GM10266 (cell line): ENCODE measurements around the gene LHFPL6.
A peak's percentile ranks its signal among the peaks of the same experiment; 100 is the strongest.

Source experiments
- DNase-seq: peaks from one replicate; pipeline ENCODE4 v3.0.0; 2012; ENCODE audit errors: extremely low spot score
- TF ChIP-seq, protein P1 (sequence below): IDR thresholded peaks from 2 replicates; pipeline ENCODE4 v1.5.1; 2012; ENCODE audit warnings: mild to moderate bottlenecking, low read depth; ENCODE audit not compliant: control insufficient read depth, insufficient read depth; ENCODE audit errors: missing control alignments

LHFPL6 gene

DNA sequence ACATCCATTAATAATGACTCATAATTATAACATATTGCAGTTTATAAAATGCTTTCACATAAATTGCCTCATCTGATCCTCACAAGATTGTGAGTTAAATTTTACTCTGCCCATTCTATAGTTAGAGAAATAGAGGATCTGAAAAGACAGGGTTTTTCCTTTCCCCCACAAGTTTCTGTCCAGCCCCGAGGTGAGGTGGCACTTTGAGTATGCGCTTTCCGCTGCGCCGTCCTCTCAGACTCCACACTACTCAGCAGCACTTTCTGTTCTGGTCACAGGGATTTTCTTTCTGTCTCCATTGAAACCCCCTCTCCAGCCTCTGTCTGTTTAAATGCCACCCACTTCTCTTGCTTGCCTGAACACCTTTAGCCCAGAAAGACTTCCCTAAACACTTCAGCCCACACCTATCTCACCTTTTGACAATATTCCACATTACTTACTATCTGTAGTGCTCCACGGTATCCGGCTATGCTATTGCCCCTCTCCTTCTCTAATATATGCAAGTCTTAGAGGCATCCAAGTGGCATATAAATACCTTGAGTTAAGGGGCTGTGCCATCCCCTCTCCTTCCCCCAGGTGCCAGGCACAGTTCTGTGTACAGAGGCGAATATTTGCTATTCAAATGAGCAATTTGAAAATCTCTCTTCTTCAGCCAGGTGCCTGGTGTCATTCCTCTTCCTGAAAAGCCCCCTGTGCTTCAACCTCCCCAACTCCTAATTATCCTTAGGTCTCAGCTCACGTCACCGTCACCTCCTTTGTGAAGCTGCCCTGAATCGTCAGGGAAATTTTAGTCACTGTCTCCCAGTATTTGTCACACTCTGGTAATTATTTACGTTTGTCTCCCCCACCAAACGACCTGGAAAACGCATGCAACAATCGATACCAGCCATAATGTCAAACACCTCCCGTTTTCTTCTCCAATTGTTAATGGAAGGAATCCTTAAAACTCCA lies 296.1 kb downstream of the LHFPL6 start:
- TF ChIP-seq, protein P1, sequence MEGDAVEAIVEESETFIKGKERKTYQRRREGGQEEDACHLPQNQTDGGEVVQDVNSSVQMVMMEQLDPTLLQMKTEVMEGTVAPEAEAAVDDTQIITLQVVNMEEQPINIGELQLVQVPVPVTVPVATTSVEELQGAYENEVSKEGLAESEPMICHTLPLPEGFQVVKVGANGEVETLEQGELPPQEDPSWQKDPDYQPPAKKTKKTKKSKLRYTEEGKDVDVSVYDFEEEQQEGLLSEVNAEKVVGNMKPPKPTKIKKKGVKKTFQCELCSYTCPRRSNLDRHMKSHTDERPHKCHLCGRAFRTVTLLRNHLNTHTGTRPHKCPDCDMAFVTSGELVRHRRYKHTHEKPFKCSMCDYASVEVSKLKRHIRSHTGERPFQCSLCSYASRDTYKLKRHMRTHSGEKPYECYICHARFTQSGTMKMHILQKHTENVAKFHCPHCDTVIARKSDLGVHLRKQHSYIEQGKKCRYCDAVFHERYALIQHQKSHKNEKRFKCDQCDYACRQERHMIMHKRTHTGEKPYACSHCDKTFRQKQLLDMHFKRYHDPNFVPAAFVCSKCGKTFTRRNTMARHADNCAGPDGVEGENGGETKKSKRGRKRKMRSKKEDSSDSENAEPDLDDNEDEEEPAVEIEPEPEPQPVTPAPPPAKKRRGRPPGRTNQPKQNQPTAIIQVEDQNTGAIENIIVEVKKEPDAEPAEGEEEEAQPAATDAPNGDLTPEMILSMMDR, result no peak
- DNase-seq, result peak; percentile 41

DNA sequence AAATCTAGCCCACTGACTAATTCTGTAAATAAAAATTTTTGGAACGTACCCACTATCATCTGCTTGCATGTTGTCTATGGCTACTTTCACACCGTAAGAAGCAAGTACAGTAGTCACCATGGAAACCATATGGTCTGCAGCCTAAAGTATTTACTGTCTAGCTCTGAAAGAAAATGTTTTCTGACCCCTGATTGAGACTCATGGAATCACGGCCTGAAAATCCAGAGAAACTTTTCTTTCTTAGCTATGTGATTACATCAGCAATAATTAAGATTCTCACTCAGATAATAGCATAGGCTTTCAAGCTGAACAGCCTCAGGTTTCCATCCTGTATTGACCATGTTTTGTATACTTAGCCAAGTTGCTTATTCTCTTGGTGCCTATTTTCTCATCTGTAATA lies 300.2 kb downstream of the LHFPL6 start:
- TF ChIP-seq, protein P1, result no peak
- DNase-seq, result no peak

DNA sequence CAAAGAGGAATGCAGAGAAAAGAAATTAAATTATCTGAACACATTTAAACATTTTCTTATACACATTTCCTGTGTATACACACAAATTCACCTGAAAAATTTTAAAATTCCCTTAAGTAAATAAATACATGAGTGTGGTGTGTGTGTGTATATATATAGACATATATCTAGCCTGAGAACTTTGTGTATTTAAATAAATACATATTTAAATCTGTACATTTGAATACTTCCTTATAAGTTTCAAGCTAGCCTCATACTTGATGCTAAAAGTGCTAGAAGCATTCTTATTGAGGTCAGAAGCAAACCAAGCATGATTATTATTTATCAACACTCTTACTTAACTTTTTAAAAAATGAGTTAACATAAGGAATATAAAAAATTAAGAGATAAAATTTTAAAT lies 304.0 kb downstream of the LHFPL6 start:
- TF ChIP-seq, protein P1, result no peak

DNA sequence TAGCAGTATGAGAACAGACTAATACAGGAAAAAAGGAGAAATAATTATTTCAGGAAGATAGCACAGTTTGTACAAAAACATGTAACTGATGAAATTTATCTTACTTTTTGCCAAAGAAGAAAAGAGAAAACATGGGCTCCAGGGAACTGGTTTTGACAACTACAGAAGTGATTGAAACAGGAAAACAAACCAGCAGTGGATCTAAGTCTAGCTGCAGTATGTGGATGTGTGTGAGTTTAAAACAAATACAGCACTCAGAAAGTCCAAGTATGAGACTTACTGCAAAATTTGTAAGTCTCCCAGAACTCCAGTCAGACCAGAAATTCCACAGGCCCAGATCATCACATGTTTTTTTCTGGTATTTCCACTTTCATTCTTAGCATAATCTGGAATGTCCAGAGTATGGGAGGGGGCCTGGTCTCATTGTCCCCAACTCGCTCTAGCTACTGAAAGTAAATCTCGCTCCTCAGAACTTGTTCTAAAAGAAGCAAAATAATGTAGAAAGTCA lies 305.3 kb downstream of the LHFPL6 start:
- TF ChIP-seq, protein P1, result no peak
- no peak for DNase-seq

More for the DNA sequence above, 304.0 kb downstream of the LHFPL6 start:
- DNase-seq, result no peak

DNA sequence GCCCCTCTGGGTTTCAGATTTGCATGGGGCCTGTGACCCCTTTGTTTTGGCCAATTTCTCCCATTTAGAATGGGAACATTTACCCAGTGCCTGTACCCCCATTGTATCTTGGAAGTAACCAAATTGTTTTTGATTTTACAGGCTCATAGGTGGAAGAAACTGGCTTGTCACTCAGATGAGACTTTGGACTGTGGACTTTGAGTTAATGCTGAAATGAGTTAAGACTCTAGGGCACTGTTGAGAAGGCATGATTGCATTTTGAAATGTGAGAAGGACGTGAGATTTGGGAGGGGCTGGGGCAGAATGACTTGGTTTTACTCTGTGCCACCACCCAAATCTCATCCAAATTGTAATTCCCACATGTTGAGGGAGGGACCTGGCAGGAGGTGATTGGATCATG lies 306.0 kb downstream of the LHFPL6 start:
- DNase-seq, result no peak
- TF ChIP-seq, protein P1, result no peak

DNA sequence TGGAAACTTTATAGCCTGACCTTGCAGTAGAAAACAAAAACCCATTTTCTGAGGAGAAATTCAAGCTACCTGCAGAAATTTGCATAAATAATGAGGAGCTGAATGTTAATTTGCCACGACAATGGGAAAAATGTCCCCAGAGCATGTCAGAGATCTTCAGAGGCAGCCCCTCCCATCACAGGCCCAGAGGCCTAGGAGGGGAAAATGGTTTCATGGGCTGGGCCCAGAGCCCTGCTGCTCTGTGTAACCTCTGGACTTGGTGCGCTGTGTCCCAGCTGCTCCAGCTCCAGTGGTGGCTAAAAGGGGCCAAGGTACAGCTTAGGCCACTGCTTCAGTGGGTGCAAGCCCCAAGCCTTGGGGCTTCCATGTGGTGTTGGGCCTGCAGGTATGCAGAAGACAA lies 306.8 kb downstream of the LHFPL6 start:
- no peak for DNase-seq
- TF ChIP-seq, protein P1, result no peak
